ENCODE data around the gene AP1M1. TPM values are rescaled to one million over a fixed set of nuclear protein-coding genes. Genes with fewer than 3 reads are reported as not detected.

AP1M1 gene
- total RNA-seq, 4 donors from 2014 or later = 92.8 to 144 (median 109) TPM

DNA sequence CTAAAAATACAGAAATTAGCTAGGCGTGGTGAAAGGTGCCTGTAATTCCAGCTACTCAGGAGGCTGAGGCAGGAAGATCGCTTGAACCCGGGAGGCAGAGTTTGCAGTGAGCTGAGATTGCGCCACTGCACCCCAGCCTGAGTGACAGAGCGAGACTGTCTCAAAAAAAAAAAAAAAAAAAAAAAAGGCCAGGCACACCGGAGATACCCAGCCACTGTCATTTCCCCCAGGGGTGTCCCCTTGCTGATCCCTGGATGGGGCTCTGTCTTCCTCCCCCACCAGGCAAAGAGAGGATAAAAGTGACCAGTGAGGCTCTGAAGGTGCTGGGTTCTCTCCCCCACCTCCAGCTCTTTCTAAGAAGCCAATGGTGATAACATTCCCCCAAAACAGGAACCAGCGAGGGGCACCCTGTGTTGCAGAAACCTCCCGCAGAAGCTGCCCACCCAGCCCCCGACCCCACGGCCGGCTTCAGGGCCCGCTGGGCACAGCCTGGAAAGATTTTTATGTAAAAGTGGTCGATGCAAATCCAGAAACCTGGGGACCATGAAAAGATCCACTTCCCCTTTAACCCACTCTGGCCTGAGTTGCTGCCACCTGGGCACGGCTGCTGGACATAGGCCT is 65.5 kb downstream of the AP1M1 start:
- H3K4me1 ChIP-seq = peaks cover 0 to 29% (median 13%) of the 10 kb centered on the region in 4 donors
- TF ChIP-seq, protein P1, sequence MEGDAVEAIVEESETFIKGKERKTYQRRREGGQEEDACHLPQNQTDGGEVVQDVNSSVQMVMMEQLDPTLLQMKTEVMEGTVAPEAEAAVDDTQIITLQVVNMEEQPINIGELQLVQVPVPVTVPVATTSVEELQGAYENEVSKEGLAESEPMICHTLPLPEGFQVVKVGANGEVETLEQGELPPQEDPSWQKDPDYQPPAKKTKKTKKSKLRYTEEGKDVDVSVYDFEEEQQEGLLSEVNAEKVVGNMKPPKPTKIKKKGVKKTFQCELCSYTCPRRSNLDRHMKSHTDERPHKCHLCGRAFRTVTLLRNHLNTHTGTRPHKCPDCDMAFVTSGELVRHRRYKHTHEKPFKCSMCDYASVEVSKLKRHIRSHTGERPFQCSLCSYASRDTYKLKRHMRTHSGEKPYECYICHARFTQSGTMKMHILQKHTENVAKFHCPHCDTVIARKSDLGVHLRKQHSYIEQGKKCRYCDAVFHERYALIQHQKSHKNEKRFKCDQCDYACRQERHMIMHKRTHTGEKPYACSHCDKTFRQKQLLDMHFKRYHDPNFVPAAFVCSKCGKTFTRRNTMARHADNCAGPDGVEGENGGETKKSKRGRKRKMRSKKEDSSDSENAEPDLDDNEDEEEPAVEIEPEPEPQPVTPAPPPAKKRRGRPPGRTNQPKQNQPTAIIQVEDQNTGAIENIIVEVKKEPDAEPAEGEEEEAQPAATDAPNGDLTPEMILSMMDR (IDR thresholded peaks at IDR 0.05) = no peak
- TF ChIP-seq POLR2A (IDR thresholded peaks at IDR 0.05) (no peak), EP300 (IDR thresholded peaks at IDR 0.05) (no peak)
- no peak overlapping the region for H3K27ac ChIP-seq
- H3K4me3 ChIP-seq = no peak overlapping the region
- H3K9me3 ChIP-seq = no peaks in the 10 kb centered on the region
- no peaks in the 10 kb centered on the region for H3K36me3 ChIP-seq
- DNase-seq (ENCODE audit: low spot score in 2 of 2) = no peak
- 69 to 70% methylated on average over 14 of the region's 14 CpGs for WGBS, 2 donors
- H3K27me3 ChIP-seq = no peaks in the 10 kb centered on the region

- TF ChIP-seq, protein P1 (IDR thresholded peaks at IDR 0.05) = no peak
- TF ChIP-seq EP300 (IDR thresholded peaks at IDR 0.05) (no peak), POLR2A (IDR thresholded peaks at IDR 0.05) (no peak)
- Histone ChIP-seq H3K27me3 (no peaks in the 10 kb centered on the region), H3K27ac (no peak overlapping the region), H3K4me1 (peaks cover 0 to 18% (median 6%) of the 10 kb centered on the region in 4 donors), H3K36me3 (no peaks in the 10 kb centered on the region), H3K9me3 (no peaks in the 10 kb centered on the region), H3K4me3 (no peak overlapping the region)
- no peak for DNase-seq (ENCODE audit: low spot score in 2 of 2)
- 67 to 77% methylated on average over 3 of the region's 3 CpGs for WGBS, 2 donors
Measured at GRCh38 chr19:16265205-16265604, 67.5 kb downstream of the AP1M1 start.

DNA sequence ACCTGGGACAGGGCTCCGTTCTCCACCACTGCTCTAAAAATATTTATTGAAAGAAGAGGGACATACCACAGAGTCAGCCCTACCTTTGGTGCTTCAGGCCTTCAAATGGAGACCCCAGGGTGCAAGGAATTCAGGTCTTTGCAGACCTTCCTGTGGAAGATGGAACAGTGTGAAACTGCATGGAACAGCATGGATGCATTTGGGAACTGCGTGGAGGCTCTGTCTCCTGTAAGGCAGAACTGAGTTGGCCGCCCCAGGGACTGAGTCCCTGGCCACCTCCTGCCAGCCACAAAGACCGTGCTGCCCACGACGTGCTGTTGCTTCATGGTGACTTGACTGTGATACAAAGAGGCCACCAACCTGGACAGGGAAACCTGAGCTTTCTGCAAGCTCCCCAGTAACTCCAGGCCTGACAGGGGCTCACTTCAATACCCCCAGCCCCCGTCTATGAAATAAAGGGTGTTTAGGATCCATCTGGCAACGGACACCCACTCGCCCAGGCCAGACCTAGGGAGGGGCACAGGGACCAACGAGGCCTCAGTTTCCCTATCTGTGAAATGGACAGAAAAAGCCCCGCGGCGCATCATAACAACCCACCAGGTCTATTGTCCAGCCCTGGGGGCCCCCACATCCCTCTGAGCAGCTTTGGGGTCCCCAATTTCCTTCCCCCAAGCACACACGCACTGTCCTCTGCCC is 68.3 kb downstream of the AP1M1 start:
- no peak overlapping the region for H3K27ac ChIP-seq
- no peaks in the 10 kb centered on the region for H3K36me3 ChIP-seq
- H3K4me3 ChIP-seq = no peak overlapping the region
- DNase-seq (ENCODE audit: low spot score in 2 of 2) = no peak
- peaks cover 0 to 18% (median 6%) of the 10 kb centered on the region in 4 donors for H3K4me1 ChIP-seq
- 85 to 92% methylated on average over 11 to 14 of the region's 14 CpGs for WGBS, 2 donors
- H3K27me3 ChIP-seq = no peaks in the 10 kb centered on the region
- H3K9me3 ChIP-seq = no peaks in the 10 kb centered on the region
- TF ChIP-seq POLR2A (IDR thresholded peaks at IDR 0.05) (no peak), EP300 (IDR thresholded peaks at IDR 0.05) (no peak)
- TF ChIP-seq, protein P1 (IDR thresholded peaks at IDR 0.05) = no peak

DNA sequence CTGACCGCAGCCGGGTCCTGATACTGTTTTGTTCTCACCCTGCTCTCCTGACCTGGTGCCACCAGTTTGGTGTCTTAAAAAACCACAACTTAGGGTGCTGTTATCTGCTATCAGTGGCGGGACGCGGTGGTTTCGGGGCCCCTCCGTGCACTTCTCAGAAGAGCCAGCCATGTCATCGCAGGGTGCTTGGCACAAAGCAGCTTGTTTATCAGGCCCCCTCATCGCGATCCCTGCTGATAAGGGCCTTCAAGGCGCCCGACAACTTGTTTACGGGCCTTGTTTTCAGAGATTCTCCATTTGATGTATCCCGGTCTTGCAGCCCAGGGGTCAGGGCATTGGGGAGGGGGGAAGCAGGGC is 68.9 kb downstream of the AP1M1 start:
- TF ChIP-seq EP300 (IDR thresholded peaks at IDR 0.05) (no peak), POLR2A (IDR thresholded peaks at IDR 0.05) (no peak)
- TF ChIP-seq, protein P1 (IDR thresholded peaks at IDR 0.05) = no peak
- Histone ChIP-seq H3K4me3 (no peak overlapping the region), H3K4me1 (peaks cover 0 to 14% (median 6%) of the 10 kb centered on the region in 4 donors), H3K9me3 (no peaks in the 10 kb centered on the region), H3K36me3 (no peaks in the 10 kb centered on the region), H3K27ac (no peak overlapping the region), H3K27me3 (no peaks in the 10 kb centered on the region)
- DNase-seq (ENCODE audit: low spot score in 2 of 2) = no peak
- WGBS, 2 donors = 70 to 72% methylated on average over 14 of the region's 14 CpGs

DNA sequence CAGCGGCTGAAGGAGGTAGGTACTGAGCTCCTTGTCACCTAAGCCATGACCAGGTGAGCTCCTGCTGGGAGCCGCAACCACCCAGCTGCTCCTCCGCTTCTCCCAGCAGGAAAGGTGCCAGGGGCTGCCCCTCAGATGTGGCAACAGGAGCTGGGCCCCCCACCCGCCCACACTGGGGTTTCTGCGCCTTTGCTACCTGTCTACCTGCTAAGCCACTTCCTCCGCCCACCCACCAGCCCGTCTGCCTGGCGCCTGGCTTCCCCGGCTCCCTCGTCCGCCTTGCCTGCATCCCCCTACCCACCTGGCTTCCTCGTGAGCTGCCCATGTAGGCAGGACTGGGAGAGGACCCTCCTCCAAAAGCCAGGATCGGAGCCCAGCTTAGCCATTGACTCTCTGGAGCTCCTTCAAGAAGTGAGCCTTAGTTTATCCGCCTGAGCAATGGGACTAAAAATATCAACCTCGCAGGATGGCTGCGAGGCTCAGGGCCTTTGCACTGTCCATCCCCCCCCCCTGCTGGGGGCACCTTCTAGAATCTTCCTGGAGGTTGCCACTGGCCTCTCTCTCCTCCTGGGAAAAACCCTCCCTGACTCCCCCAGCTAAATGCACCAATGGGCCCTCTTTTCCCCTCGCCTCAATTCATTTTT is 71.1 kb downstream of the AP1M1 start:
- WGBS, 2 donors = 86 to 94% methylated on average over 14 to 17 of the region's 17 CpGs
- H3K36me3 ChIP-seq = no peaks in the 10 kb centered on the region
- no peaks in the 10 kb centered on the region for H3K27me3 ChIP-seq
- TF ChIP-seq, protein P1 (IDR thresholded peaks at IDR 0.05) = no peak
- TF ChIP-seq POLR2A (IDR thresholded peaks at IDR 0.05) = no peak
- TF ChIP-seq EP300 (IDR thresholded peaks at IDR 0.05) = no peak
- DNase-seq (ENCODE audit: low spot score in 2 of 2) = no peak
- no peak overlapping the region for H3K27ac ChIP-seq
- H3K4me3 ChIP-seq = no peak overlapping the region
- peaks cover 0 to 21% (median 9%) of the 10 kb centered on the region in 4 donors for H3K4me1 ChIP-seq
- no peaks in the 10 kb centered on the region for H3K9me3 ChIP-seq

Data from tibial nerve (tissue), 4 donors.